Tibial nerve (tissue), 4 donors: ENCODE data around the gene MRPL33. TPM values are rescaled to one million over a fixed set of nuclear protein-coding genes. Genes with fewer than 3 reads are reported as not detected.
"Not testable (repeated sequence)": the region's sequence is repeated elsewhere in the genome, so short reads cannot be mapped to it uniquely, and the experiment has no call there.

Experiments
- DNase-seq, 2 donors: peaks; one replicate each; pipeline ENCODE4 v3.0.0-alpha.2; 2019; ENCODE audit warnings: low spot score in 2 of 2
- H3K27ac ChIP-seq, 4 donors: fragments of 200-600 bp; sonication (generic) in 3 of 4; one replicate each; pipeline ENCODE4 v1.5.1; 2017 to 2019; ENCODE audit warnings: mild to moderate bottlenecking in 1 of 4
- H3K27me3 ChIP-seq, 2 donors: fragments of 200-600 bp; sonication (generic) in 1 of 2; one replicate each; pipeline versions ENCODE4 v1.5.1 to v1.6.0; 2017 to 2019
- H3K36me3 ChIP-seq, 3 donors: fragments of 200-600 bp; sonication (generic); one replicate each; pipeline ENCODE4 v1.5.1; 2018 to 2019
- H3K4me1 ChIP-seq, 4 donors: fragments of 200-600 bp; sonication (generic) in 3 of 4; one replicate each; pipeline ENCODE4 v1.5.1; 2017 to 2019
- H3K4me3 ChIP-seq, 4 donors: fragments of 200-600 bp; sonication (generic) in 3 of 4; one replicate each; pipeline ENCODE4 v1.5.1; 2017 to 2019; ENCODE audit warnings: mild to moderate bottlenecking in 1 of 4, moderate library complexity in 1 of 4
- H3K9me3 ChIP-seq, 4 donors: fragments of 200-600 bp; sonication (generic) in 3 of 4; one replicate each; pipeline ENCODE4 v1.5.1; 2017 to 2019
- EP300 ChIP-seq, 2 donors: sonication (generic); formaldehyde crosslinking; IDR thresholded peaks; one replicate each; pipeline ENCODE4 v1.6.1; 2017; ENCODE audit warnings: antibody characterized with exemption in 2 of 2, mild to moderate bottlenecking in 1 of 2
- POLR2A ChIP-seq, 2 donors: fragments of 450-650 bp; IDR thresholded peaks; one replicate each; pipeline ENCODE4 v1.6.1; 2017; ENCODE audit warnings: antibody characterized with exemption in 2 of 2, mild to moderate bottlenecking in 2 of 2, moderate library complexity in 2 of 2
- WGBS, 2 donors: methylation state at CpG; one replicate each; pipeline ENCODE4 v1.1.5; 2018; 5-methylcytosine and 5-hydroxymethylcytosine counted together
- total RNA-seq, 4 donors: library from RNA; depleted of rRNA; stranded (reverse); fragments of >200 nt; gene quantifications; one replicate each; pipeline ENCODE4 v1.1.0, GENCODE V29; 2016
- TF ChIP-seq, protein P1 (sequence below), 5 experiments: fragments of 200-600 bp in 3 of 5; fragments of 450-650 bp in 2 of 5; sonication (generic) in 3 of 5; IDR thresholded peaks; one replicate each; pipeline ENCODE4 v1.5.1; 2016 to 2019; ENCODE audit warnings: antibody characterized with exemption in 5 of 5, mild to moderate bottlenecking in 3 of 5, moderate library complexity in 2 of 5

The MRPL33 gene
- total RNA-seq, 4 donors from 2014 or later: 101 to 186 (median 119) TPM

DNA sequence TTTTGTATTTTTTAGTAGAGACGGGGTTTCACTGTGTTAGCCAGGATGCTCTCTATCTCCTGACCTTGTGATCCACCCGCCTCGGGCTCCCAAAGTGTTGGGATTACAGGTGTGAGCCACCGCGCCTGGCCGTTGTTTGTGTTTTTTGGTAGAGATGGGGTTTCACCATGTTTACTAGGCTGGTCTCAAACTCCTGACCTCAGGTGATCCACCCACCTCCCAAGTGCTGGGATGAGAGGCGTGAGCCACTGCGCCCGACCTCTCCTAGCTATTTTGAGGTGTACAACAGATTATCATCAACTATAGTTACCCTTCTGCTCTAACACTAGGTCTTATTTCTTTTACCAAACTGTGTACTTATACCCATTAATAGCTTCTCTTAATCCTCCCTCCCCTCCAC lies 28.9 kb upstream of the MRPL33 start:
- DNase-seq: no peak
- no peaks in the 10 kb centered on the region for H3K36me3 ChIP-seq
- no peak for TF ChIP-seq POLR2A (IDR thresholded peaks at IDR 0.05)
- TF ChIP-seq EP300 (IDR thresholded peaks at IDR 0.05): no peak
- TF ChIP-seq, protein P1, sequence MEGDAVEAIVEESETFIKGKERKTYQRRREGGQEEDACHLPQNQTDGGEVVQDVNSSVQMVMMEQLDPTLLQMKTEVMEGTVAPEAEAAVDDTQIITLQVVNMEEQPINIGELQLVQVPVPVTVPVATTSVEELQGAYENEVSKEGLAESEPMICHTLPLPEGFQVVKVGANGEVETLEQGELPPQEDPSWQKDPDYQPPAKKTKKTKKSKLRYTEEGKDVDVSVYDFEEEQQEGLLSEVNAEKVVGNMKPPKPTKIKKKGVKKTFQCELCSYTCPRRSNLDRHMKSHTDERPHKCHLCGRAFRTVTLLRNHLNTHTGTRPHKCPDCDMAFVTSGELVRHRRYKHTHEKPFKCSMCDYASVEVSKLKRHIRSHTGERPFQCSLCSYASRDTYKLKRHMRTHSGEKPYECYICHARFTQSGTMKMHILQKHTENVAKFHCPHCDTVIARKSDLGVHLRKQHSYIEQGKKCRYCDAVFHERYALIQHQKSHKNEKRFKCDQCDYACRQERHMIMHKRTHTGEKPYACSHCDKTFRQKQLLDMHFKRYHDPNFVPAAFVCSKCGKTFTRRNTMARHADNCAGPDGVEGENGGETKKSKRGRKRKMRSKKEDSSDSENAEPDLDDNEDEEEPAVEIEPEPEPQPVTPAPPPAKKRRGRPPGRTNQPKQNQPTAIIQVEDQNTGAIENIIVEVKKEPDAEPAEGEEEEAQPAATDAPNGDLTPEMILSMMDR (IDR thresholded peaks at IDR 0.05): no peak
- H3K27me3 ChIP-seq: no peaks in the 10 kb centered on the region
- no peak overlapping the region for H3K27ac ChIP-seq
- peaks cover 0 to 4% (median 0%) of the 10 kb centered on the region in 4 donors for H3K4me1 ChIP-seq
- 96% methylated on average over 9 of the region's 9 CpGs for WGBS, 2 donors
- H3K9me3 ChIP-seq: peaks cover 0 to 8% (median 0%) of the 10 kb centered on the region in 4 donors
- no peak overlapping the region for H3K4me3 ChIP-seq

- H3K27ac ChIP-seq, DNase-seq, H3K27me3 ChIP-seq, H3K4me1 ChIP-seq, H3K4me3 ChIP-seq, H3K36me3 ChIP-seq: not testable (repeated sequence)
- peaks cover 0 to 16% (median 0%) of the 10 kb centered on the region in 4 donors for H3K9me3 ChIP-seq
These were observed 26.0 kb upstream of the MRPL33 start for GRCh38 chr2:27745494-27745893.

DNA sequence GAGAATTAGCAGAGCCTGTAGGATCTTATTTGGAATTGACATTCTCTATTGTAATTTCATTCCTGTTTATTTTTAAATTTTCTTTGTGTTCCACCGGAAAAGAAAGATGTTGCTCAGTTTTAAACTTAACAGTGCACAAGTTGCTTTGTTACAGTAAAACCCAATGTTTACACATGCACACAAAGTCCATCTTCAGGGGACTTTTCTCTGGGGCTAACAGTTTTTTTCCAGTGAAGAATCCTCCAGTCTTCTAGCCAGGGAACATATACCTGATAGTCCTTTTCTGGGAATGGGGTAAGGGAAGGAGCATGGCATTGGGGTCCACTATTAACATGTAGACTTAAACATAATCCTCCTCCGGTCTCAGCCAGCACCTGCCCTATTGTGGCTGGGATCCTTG lies 25.2 kb upstream of the MRPL33 start:
- no peak for DNase-seq
- TF ChIP-seq POLR2A (IDR thresholded peaks at IDR 0.05) (no peak), EP300 (IDR thresholded peaks at IDR 0.05) (no peak)
- TF ChIP-seq, protein P1 (IDR thresholded peaks at IDR 0.05): no peak
- Histone ChIP-seq H3K9me3 (peaks cover 0 to 16% (median 0%) of the 10 kb centered on the region in 4 donors), H3K36me3 (no peaks in the 10 kb centered on the region), H3K4me3 (no peak overlapping the region), H3K4me1 (no peaks in the 10 kb centered on the region), H3K27me3 (no peaks in the 10 kb centered on the region), H3K27ac (no peak overlapping the region)
- 78 to 84% methylated on average over 2 of the region's 2 CpGs for WGBS, 2 donors

DNA sequence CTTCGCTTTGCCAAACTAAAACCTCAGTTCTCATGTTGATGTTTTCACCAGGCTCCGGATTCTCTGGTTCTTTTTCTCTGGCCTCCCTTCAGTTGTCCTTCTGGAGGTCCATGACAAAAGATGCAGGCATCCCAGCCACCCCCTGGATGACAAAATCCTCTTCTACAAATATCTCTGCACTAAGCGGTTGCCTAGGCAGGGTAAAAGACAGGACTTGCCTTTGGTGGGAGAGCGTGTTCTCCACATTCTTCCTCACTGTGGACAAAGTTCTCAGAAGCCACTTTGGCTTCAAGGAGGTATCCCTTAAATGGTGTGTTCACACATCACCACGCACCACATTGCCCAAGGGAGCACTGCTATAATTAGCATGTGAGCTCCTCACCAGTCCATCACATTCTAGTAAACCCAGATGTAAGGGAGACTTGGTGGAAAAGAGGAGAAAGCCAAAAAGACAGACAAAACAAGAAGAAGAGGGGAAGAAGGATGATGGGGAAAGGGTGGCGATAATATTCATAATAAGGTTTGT lies 23.6 kb upstream of the MRPL33 start:
- Histone ChIP-seq H3K27ac (no peak overlapping the region), H3K36me3 (no peaks in the 10 kb centered on the region), H3K9me3 (peaks cover 0 to 16% (median 0%) of the 10 kb centered on the region in 4 donors), H3K4me3 (no peak overlapping the region), H3K4me1 (no peaks in the 10 kb centered on the region), H3K27me3 (no peaks in the 10 kb centered on the region)
- DNase-seq: no peak
- TF ChIP-seq EP300 (IDR thresholded peaks at IDR 0.05) (no peak), POLR2A (IDR thresholded peaks at IDR 0.05) (no peak)
- TF ChIP-seq, protein P1 (IDR thresholded peaks at IDR 0.05): no peak
- 69 to 77% methylated on average over 6 of the region's 6 CpGs for WGBS, 2 donors

DNA sequence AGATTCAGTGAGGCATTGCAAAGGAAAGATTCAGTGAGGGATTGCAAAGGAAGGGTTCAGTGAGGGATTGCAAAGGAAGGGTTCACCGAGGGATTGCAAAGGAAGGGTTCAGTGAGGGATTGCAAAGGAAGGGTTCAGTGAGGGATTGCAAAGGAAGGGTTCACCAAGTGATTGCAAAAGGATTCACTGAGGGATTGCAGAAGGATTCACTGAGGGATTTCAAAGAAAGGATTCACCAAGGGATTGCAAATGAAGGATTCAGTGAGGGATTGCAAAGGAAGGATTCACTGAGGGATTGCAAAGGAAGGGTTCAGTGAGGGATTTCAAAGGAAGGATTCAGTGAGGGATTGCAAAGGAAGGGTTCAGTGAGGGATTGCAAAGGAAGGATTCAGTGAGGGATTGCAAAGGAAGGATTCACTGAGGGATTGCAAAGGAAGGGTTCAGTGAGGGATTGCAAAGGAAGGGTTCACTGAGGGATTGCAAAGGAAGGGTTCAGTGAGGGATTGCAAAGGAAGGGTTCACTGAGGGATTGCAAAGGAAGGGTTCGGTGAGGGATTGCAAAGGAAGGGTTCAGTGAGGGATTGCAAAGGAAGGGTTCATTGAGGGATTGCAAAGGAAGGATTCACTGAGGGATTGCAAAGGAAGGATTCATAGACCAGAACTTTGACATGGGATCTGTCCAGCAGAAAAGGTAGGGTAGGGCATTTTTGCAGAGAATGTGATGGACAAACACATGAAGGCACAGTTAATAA lies 22.5 kb upstream of the MRPL33 start:
- H3K4me1 ChIP-seq, H3K4me3 ChIP-seq, H3K27ac ChIP-seq, H3K36me3 ChIP-seq, DNase-seq, H3K27me3 ChIP-seq: not testable (repeated sequence)
- peaks cover 0 to 16% (median 0%) of the 10 kb centered on the region in 4 donors for H3K9me3 ChIP-seq
- 88 to 93% methylated on average over 2 of the region's 2 CpGs for WGBS, 2 donors

DNA sequence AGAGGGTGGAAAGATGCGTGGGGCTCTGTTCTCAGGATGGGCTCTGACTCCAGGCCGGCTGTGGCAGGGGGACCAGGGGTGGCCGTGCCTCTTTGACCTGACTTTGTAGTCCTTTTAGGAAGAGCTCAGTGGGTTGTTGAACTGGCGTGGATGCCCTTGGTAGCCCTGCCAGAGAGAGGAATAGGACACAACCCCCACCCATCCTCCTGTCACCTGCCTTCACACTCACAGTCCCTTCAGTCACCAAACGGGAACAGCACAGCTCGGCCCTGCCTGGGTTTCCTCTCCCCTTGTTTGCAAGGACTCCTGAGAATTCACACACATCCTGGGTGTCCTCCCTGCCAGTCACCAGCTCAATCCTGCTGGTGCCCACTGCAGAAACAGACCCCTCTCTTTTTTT lies 20.1 kb upstream of the MRPL33 start:
- Histone ChIP-seq H3K27me3 (no peaks in the 10 kb centered on the region), H3K36me3 (no peaks in the 10 kb centered on the region), H3K4me3 (no peak overlapping the region), H3K27ac (no peak overlapping the region), H3K4me1 (peaks cover 0 to 6% (median 0%) of the 10 kb centered on the region in 4 donors), H3K9me3 (peaks cover 0 to 11% (median 0%) of the 10 kb centered on the region in 4 donors)
- 82 to 85% methylated on average over 6 of the region's 6 CpGs for WGBS, 2 donors
- TF ChIP-seq EP300 (IDR thresholded peaks at IDR 0.05) (no peak), POLR2A (IDR thresholded peaks at IDR 0.05) (no peak)
- TF ChIP-seq, protein P1 (IDR thresholded peaks at IDR 0.05): no peak
- no peak for DNase-seq
